HEK293 (cell line): ENCODE results near the gene CREB5.

Experiments
- CTCF ChIA-PET: fragments of 350-600 bp; formaldehyde crosslinking; extraction: SDS; loops from one replicate; lab custom pipeline; 2021; ENCODE audit warnings: antibody characterized with exemption; lab: Yijun Ruan, JAX
- POLR2A ChIA-PET: fragments of 300-600 bp; formaldehyde crosslinking; extraction: SDS; loops from one replicate; lab custom pipeline; 2020; ENCODE audit warnings: antibody characterized with exemption, inconsistent platforms; lab: Yijun Ruan, JAX
- H3K27ac ChIP-seq: fragments of 200-500 bp; sonication (Bioruptor generic); 2 replicates; pipeline ENCODE4 v1.5.1; 2014; ENCODE audit warnings: low read depth, low read length, control low read depth, inconsistent platforms; ENCODE audit errors: extremely low read depth
- H3K36me3 ChIP-seq, 2 experiments: fragments of 200-500 bp in 1 of 2; sonication (Bioruptor generic) in 1 of 2; 1 replicate in 1 of 2; 2 replicates in 1 of 2; pipeline ENCODE4 v1.5.1; 2014 to 2017; ENCODE audit warnings: inconsistent platforms in 2 of 2, low read length in 2 of 2; ENCODE audit not compliant: control insufficient read depth in 2 of 2, insufficient read depth in 1 of 2
- H3K4me1 ChIP-seq: fragments of 200-500 bp; sonication (Bioruptor generic); 2 replicates; pipeline ENCODE4 v1.5.1; 2014; ENCODE audit warnings: mild to moderate bottlenecking, low read length, inconsistent platforms; ENCODE audit not compliant: control insufficient read depth, insufficient read depth
- H3K4me3 ChIP-seq: 2 replicates; pipeline ENCODE4 v1.5.1; 2011; ENCODE audit warnings: low read depth, mild to moderate bottlenecking, control low read depth, low read length, moderate library complexity
- H3K9me3 ChIP-seq: fragments of 200-500 bp; sonication (Bioruptor generic); 2 replicates; pipeline ENCODE4 v1.5.1; 2014; ENCODE audit warnings: low read depth, low read length, inconsistent platforms; ENCODE audit not compliant: control insufficient read depth, insufficient read depth
- KLF17 ChIP-seq: fragments of 450-650 bp; formaldehyde crosslinking; IDR thresholded peaks from 2 replicates; pipeline ENCODE4 v1.5.1; 2016; ENCODE audit warnings: missing biosample characterization, missing genetic modification characterization
- MZF1 ChIP-seq: fragments of 450-650 bp; formaldehyde crosslinking; IDR thresholded peaks from 2 replicates; pipeline ENCODE4 v1.5.1; 2017; ENCODE audit warnings: missing biosample characterization, missing genetic modification characterization, borderline replicate concordance
- PRDM6 ChIP-seq: fragments of 450-650 bp; formaldehyde crosslinking; IDR thresholded peaks from 2 replicates; pipeline ENCODE4 v1.5.1; 2017; ENCODE audit warnings: missing biosample characterization, missing genetic modification characterization
- RBAK ChIP-seq: fragments of 450-650 bp; formaldehyde crosslinking; IDR thresholded peaks from 2 replicates; pipeline ENCODE4 v1.5.1; 2016; ENCODE audit warnings: missing biosample characterization, missing genetic modification characterization
- YY1 ChIP-seq: fragments of 450-650 bp; formaldehyde crosslinking; IDR thresholded peaks from 2 replicates; pipeline ENCODE4 v1.5.1; 2018; ENCODE audit warnings: missing biosample characterization, missing genetic modification characterization
- ZBTB26 ChIP-seq: fragments of 450-650 bp; formaldehyde crosslinking; optimal IDR thresholded peaks from 2 replicates; pipeline ENCODE3; 2016; ENCODE audit warnings: missing biosample characterization, mild to moderate bottlenecking, missing genetic modification characterization
- ZFP3 ChIP-seq: fragments of 450-650 bp; formaldehyde crosslinking; IDR thresholded peaks from 2 replicates; pipeline ENCODE4 v1.5.1; 2016; ENCODE audit warnings: low read depth, missing biosample characterization, missing genetic modification characterization
- ZFP41 ChIP-seq: fragments of 450-650 bp; formaldehyde crosslinking; IDR thresholded peaks from 2 replicates; pipeline ENCODE4 v1.5.1; 2016; ENCODE audit warnings: missing biosample characterization, missing genetic modification characterization, borderline replicate concordance
- ZNF266 ChIP-seq: fragments of 450-650 bp; formaldehyde crosslinking; IDR thresholded peaks from 2 replicates; pipeline ENCODE4 v1.5.1; 2016; ENCODE audit warnings: missing biosample characterization, missing genetic modification characterization, low read depth
- ZNF548 ChIP-seq: fragments of 450-650 bp; formaldehyde crosslinking; IDR thresholded peaks from 2 replicates; pipeline ENCODE4 v1.5.1; 2016; ENCODE audit warnings: missing biosample characterization, missing genetic modification characterization
- ZNF623 ChIP-seq: fragments of 450-650 bp; formaldehyde crosslinking; IDR thresholded peaks from 2 replicates; pipeline ENCODE4 v1.5.1; 2016; ENCODE audit warnings: missing biosample characterization, missing genetic modification characterization
- ZNF658 ChIP-seq: fragments of 450-650 bp; formaldehyde crosslinking; IDR thresholded peaks from 2 replicates; pipeline ENCODE4; 2016; ENCODE audit warnings: missing biosample characterization, missing genetic modification characterization
- ZNF664 ChIP-seq: fragments of 450-650 bp; formaldehyde crosslinking; IDR thresholded peaks from 2 replicates; pipeline ENCODE4 v1.5.1; 2016; ENCODE audit warnings: missing biosample characterization, missing genetic modification characterization
- ZNF677 ChIP-seq: fragments of 450-650 bp; IDR thresholded peaks from 2 replicates; pipeline ENCODE4 v1.5.0; 2018; ENCODE audit warnings: missing biosample characterization, mild to moderate bottlenecking, missing genetic modification characterization, moderate library complexity
- ZXDB ChIP-seq: fragments of 450-650 bp; formaldehyde crosslinking; IDR thresholded peaks from 2 replicates; pipeline ENCODE4 v1.5.1; 2016; ENCODE audit warnings: missing biosample characterization, missing genetic modification characterization
- TF ChIP-seq, protein P1 (sequence below): fragments of 450-650 bp; formaldehyde crosslinking; IDR thresholded peaks from 2 replicates; pipeline ENCODE4 v1.5.1; 2016; ENCODE audit warnings: missing biosample characterization, missing genetic modification characterization
- TF ChIP-seq, protein P2 (sequence below): fragments of 450-650 bp; formaldehyde crosslinking; IDR thresholded peaks from 2 replicates; pipeline ENCODE4 v1.5.1; 2017; ENCODE audit warnings: missing biosample characterization, missing genetic modification characterization
- TF ChIP-seq, protein P3 (sequence below): fragments of 450-650 bp; formaldehyde crosslinking; IDR thresholded peaks from 2 replicates; pipeline ENCODE4 v1.5.1; 2017; ENCODE audit warnings: missing biosample characterization, missing genetic modification characterization
- TF ChIP-seq, protein P4 (sequence below): fragments of 450-650 bp; formaldehyde crosslinking; IDR thresholded peaks from 2 replicates; pipeline ENCODE4 v1.5.1; 2016; ENCODE audit warnings: missing biosample characterization, missing genetic modification characterization

Gene CREB5

GRCh38 chr7:28556025-28556424 lies 143.7 kb downstream of the CREB5 start:
- Histone ChIP-seq H3K36me3 (no peaks in the 10 kb centered on the region), H3K4me1 (peaks cover 7% of the 10 kb centered on the region), H3K4me3 (no peak overlapping the region), H3K27ac (no peak overlapping the region), H3K9me3 (no peaks in the 10 kb centered on the region)
- TF ChIP-seq ZBTB26 (tag by site-specific recombination) (no peak), ZXDB (tag by site-specific recombination) (no peak), ZFP41 (tag by site-specific recombination) (no peak), ZFP3 (tag by site-specific recombination) (no peak), ZNF548 (tag by site-specific recombination) (no peak), ZNF658 (no peak)
- TF ChIP-seq, protein P1, sequence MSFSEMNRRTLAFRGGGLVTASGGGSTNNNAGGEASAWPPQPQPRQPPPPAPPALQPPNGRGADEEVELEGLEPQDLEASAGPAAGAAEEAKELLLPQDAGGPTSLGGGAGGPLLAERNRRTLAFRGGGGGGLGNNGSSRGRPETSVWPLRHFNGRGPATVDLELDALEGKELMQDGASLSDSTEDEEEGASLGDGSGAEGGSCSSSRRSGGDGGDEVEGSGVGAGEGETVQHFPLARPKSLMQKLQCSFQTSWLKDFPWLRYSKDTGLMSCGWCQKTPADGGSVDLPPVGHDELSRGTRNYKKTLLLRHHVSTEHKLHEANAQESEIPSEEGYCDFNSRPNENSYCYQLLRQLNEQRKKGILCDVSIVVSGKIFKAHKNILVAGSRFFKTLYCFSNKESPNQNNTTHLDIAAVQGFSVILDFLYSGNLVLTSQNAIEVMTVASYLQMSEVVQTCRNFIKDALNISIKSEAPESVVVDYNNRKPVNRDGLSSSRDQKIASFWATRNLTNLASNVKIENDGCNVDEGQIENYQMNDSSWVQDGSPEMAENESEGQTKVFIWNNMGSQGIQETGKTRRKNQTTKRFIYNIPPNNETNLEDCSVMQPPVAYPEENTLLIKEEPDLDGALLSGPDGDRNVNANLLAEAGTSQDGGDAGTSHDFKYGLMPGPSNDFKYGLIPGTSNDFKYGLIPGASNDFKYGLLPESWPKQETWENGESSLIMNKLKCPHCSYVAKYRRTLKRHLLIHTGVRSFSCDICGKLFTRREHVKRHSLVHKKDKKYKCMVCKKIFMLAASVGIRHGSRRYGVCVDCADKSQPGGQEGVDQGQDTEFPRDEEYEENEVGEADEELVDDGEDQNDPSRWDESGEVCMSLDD (tag by site-specific recombination), result no peak
- TF ChIP-seq, protein P2, sequence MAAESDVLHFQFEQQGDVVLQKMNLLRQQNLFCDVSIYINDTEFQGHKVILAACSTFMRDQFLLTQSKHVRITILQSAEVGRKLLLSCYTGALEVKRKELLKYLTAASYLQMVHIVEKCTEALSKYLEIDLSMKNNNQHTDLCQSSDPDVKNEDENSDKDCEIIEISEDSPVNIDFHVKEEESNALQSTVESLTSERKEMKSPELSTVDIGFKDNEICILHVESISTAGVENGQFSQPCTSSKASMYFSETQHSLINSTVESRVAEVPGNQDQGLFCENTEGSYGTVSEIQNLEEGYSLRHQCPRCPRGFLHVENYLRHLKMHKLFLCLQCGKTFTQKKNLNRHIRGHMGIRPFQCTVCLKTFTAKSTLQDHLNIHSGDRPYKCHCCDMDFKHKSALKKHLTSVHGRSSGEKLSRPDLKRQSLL, result no peak
- CTCF ChIA-PET, result interaction anchor here (0.5 kb wide), 1 partner anchor 71 kb away, joined by 3 read pairs; no protein-coding TSS in a partner anchor
- POLR2A ChIA-PET, result no interaction called here

GRCh38 chr7:28556671-28557070 lies 144.4 kb downstream of the CREB5 start:
- no peak for TF ChIP-seq RBAK (tag by site-specific recombination)
- TF ChIP-seq PRDM6, result no peak
- no peak for TF ChIP-seq KLF17 (tag by site-specific recombination)
- H3K4me3 ChIP-seq, result no peak overlapping the region
- H3K27ac ChIP-seq, result no peak overlapping the region
- CTCF ChIA-PET, result interaction anchor here (0.7 kb wide), 2 partner anchors 26 to 75 kb away, joined by 3 to 7 read pairs; no protein-coding TSS in a partner anchor
- POLR2A ChIA-PET, result no interaction called here
- H3K9me3 ChIP-seq, result no peaks in the 10 kb centered on the region
- H3K4me1 ChIP-seq, result peaks cover under 1% of the 10 kb centered on the region; the same call in 1 of the 2 replicates
- no peaks in the 10 kb centered on the region for H3K36me3 ChIP-seq

DNA sequence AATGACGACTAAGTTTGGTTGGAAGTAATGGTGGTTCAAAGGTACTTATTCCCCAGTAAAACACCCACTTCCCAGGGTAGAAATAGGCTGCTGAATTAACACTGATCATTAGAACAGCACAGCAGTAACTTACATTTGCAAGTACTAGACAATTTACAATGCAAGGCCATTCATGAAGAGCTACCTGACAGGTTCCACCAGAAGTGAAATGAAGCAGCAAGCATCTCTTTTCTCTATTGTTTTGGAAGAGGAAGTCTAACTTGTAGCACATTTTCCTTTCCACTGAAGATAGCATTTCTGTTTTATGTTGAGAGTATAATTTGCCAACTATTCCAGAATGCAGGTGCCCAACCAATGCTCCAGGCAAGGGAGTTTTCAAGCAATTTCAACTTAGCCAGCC lies 145.9 kb downstream of the CREB5 start:
- no peaks in the 10 kb centered on the region for H3K36me3 ChIP-seq
- no peaks in the 10 kb centered on the region for H3K4me1 ChIP-seq
- POLR2A ChIA-PET, result no interaction called here
- H3K4me3 ChIP-seq, result no peak overlapping the region
- H3K27ac ChIP-seq, result no peak overlapping the region
- H3K9me3 ChIP-seq, result no peaks in the 10 kb centered on the region
- CTCF ChIA-PET, result interaction anchor here (0.6 to 1.1 kb wide), 2 partner anchors 26 to 168 kb away, joined by 3 read pairs; no protein-coding TSS in a partner anchor
- TF ChIP-seq MZF1 (tag by site-specific recombination) (no peak), ZNF677 (tag by site-specific recombination) (no peak), YY1 (no peak), ZNF623 (no peak), ZNF664 (tag by site-specific recombination) (no peak), ZNF266 (no peak)
- TF ChIP-seq, protein P3, sequence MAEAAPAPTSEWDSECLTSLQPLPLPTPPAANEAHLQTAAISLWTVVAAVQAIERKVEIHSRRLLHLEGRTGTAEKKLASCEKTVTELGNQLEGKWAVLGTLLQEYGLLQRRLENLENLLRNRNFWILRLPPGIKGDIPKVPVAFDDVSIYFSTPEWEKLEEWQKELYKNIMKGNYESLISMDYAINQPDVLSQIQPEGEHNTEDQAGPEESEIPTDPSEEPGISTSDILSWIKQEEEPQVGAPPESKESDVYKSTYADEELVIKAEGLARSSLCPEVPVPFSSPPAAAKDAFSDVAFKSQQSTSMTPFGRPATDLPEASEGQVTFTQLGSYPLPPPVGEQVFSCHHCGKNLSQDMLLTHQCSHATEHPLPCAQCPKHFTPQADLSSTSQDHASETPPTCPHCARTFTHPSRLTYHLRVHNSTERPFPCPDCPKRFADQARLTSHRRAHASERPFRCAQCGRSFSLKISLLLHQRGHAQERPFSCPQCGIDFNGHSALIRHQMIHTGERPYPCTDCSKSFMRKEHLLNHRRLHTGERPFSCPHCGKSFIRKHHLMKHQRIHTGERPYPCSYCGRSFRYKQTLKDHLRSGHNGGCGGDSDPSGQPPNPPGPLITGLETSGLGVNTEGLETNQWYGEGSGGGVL, result no peak
- TF ChIP-seq, protein P4, sequence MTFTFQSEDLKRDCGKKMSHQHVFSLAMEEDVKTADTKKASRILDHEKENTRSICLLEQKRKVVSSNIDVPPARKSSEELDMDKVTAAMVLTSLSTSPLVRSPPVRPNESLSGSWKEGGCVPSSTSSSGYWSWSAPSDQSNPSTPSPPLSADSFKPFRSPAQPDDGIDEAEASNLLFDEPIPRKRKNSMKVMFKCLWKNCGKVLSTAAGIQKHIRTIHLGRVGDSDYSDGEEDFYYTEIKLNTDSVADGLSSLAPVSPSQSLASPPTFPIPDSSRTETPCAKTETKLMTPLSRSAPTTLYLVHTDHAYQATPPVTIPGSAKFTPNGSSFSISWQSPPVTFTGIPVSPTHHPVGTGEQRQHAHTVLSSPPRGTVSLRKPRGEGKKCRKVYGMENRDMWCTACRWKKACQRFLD, result no peak
